Measurements from ENCODE around the gene LIMD2. TPM values are rescaled to one million over a fixed set of nuclear protein-coding genes. Genes with fewer than 3 reads are reported as not detected.

The LIMD2 gene
- total RNA-seq, 2 donors from 2014 or later = 2.7 to 5.6 TPM

DNA sequence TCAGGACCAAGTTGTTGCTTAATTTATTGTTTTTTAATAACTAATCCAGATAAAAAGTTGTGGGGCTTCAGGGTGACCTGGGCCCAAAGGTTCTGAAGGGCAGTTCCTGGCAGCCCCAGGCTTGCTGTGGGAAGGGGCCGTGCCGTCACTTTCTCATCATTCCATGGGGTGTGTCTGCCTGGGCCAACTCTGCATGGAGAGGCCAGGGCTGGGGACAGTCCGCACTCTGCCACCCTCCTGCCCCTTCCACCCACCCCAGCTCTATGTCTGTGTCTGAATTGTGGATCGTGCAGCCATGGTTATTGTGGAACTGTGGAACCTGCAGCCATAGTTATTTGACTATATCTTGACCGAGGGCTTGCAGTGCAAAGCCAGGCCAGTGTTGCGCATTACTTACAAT, 4.0 kb downstream of the LIMD2 start:
- TF ChIP-seq, protein P1, sequence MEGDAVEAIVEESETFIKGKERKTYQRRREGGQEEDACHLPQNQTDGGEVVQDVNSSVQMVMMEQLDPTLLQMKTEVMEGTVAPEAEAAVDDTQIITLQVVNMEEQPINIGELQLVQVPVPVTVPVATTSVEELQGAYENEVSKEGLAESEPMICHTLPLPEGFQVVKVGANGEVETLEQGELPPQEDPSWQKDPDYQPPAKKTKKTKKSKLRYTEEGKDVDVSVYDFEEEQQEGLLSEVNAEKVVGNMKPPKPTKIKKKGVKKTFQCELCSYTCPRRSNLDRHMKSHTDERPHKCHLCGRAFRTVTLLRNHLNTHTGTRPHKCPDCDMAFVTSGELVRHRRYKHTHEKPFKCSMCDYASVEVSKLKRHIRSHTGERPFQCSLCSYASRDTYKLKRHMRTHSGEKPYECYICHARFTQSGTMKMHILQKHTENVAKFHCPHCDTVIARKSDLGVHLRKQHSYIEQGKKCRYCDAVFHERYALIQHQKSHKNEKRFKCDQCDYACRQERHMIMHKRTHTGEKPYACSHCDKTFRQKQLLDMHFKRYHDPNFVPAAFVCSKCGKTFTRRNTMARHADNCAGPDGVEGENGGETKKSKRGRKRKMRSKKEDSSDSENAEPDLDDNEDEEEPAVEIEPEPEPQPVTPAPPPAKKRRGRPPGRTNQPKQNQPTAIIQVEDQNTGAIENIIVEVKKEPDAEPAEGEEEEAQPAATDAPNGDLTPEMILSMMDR (IDR thresholded peaks at IDR 0.05) = no peak
- peaks cover 0 to 29% of the 10 kb centered on the region in 2 donors for H3K4me1 ChIP-seq

DNA sequence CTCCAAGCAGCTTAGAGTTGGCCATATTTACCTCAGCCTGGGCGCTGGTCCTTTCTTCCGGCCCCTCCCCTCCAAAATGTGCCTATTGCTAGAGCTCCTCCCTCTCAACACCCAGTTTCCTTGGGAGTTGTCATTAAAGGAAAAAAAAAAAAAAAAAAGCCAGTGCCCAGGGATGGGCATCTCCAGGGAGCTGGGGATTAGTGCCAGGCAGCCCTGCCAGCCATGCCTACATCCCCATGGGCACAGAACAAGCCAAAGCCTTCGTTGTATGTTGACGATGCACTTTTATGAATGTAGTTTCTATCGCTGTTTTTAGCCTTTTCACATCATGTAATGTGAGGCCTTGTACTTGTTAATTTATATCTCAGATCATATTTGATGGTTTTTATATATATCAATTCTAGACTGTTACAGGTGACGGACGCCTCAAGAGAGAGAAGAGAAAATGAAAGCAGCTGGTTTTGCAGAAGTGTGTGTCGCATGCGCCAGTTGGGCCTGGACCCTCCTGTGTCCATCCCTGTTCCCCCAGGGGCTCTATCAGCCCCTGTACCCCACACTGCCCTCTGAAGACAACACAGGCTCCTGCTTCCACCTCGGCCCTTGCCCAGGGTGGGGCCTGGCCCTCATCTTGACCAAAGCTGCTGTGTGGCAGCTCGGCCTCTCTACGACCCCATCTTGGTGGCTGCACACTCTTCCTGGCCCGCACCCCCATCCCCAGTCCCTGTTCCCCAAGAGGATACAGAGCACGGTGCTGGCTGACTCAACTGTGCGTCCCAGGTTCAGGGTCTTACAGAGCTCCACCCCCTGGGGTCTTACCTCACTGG, 4.8 kb downstream of the LIMD2 start:
- DNase-seq (ENCODE audit: low spot score) = no peak
- Histone ChIP-seq H3K4me3 (no peak overlapping the region), H3K36me3 (peaks cover 45% of the 10 kb centered on the region), H3K4me1 (peaks cover 0 to 22% of the 10 kb centered on the region in 2 donors), H3K27me3 (no peaks in the 10 kb centered on the region), H3K9me3 (no peaks in the 10 kb centered on the region), H3K27ac (no peak overlapping the region)
- TF ChIP-seq, protein P1 (IDR thresholded peaks at IDR 0.05) = no peak

More for the DNA sequence above, 4.0 kb downstream of the LIMD2 start:
- H3K27me3 ChIP-seq = no peaks in the 10 kb centered on the region
- peaks cover 38% of the 10 kb centered on the region for H3K36me3 ChIP-seq
- no peak overlapping the region for H3K4me3 ChIP-seq
- no peaks in the 10 kb centered on the region for H3K9me3 ChIP-seq
- H3K27ac ChIP-seq = no peak overlapping the region
- no peak for DNase-seq (ENCODE audit: low spot score)

DNA sequence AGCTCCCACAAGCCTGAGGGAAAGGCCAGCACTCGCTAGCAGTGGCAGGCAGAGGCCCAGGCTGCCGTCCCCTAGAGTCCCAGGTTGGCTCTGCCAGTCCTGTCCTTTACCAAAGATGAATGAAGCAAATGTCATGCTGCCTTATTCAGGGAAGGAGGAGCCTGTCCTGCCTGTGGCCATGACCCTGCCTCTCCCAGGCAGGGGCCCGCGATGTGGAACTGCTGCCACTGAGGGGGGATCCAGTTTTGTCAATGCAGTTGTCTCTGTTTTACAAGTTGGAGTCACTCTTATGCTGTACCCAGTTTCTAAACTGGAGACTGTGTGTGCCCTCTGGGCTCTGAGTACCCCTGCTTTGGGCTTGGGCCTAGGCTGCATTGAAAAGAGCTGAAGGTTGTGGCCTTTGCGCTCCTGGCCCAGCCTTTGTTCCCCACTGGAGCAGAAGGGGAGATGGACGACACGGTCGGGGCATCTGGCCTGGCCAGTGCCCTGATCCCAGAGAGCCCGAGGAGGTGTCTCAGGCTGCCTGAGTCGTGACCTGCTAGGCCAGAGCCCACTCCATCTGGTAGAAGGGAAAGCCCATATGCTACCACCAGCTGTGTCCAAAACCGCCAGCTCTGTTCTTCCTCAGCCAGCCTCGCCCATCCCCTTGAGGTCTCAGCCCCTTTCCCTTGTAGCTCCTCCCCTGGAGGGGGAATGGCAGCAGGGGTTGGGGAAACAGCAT, 5.5 kb downstream of the LIMD2 start:
- DNase-seq (ENCODE audit: low spot score) = no peak
- Histone ChIP-seq H3K4me1 (peaks cover 0 to 22% of the 10 kb centered on the region in 2 donors), H3K9me3 (no peaks in the 10 kb centered on the region), H3K27ac (no peak overlapping the region), H3K36me3 (peaks cover 53% of the 10 kb centered on the region), H3K4me3 (no peak overlapping the region), H3K27me3 (no peaks in the 10 kb centered on the region)
- TF ChIP-seq, protein P1 (IDR thresholded peaks at IDR 0.05) = no peak

DNA sequence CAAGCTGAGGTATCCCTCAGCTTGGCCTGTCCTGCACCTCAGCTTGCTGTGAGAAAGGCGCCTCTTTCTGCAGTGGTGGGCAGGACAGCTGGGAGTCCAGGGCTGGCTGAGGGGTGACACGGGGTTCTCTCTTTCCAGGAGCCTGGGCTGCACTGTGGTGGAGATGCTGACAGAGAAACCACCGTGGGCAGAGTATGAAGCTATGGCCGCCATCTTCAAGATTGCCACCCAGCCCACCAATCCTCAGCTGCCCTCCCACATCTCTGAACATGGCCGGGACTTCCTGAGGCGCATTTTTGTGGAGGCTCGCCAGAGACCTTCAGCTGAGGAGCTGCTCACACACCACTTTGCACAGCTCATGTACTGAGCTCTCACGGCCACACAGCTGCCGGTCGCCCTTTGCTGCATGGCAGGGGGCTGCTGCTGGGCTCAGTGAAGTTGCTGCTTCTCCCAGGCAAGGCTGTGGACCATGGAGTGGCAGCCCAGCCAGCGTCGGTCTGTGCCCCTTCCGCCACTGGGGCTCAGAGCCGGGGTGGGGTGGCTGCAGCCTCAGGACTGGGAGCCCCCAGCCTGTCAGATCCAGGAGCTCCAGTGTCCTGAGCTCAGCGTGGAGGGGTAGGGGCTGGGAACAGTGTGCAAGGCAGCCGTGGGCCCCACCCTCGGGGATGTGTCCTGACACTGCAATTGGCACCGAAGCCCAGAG, 6.4 kb downstream of the LIMD2 start:
- peaks cover 61% of the 10 kb centered on the region for H3K36me3 ChIP-seq
- no peak overlapping the region for H3K27ac ChIP-seq
- DNase-seq (ENCODE audit: low spot score) = no peak

DNA sequence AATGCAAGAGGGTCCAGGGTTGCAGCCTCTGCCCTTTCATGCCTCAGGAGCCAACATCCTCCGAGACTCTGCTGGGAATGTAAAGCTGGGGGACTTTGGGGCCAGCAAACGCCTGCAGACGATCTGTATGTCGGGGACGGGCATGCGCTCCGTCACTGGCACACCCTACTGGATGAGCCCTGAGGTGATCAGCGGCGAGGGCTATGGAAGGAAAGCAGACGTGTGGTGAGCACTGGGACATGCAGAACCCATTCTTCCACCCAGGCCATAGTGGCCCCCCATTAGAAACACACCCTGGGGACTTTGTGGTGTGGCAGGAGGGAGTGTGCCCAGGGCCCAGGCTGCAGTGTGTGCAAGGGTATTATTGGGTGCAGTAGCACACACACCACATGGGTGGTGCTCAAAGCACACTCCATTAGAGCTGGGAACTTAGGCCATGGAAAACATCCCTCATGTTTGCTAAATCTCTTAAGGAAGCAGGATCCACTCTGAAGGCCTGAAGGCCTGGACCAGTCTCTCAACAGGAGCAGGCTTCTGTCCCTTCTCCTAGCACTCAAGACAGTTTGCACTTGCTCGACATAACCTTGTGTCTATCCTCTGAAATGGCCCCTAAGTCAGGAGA, 7.6 kb downstream of the LIMD2 start:
- no peaks in the 10 kb centered on the region for H3K27me3 ChIP-seq
- no peak overlapping the region for H3K27ac ChIP-seq
- TF ChIP-seq, protein P1 (IDR thresholded peaks at IDR 0.05) = no peak
- no peaks in the 10 kb centered on the region for H3K9me3 ChIP-seq
- H3K36me3 ChIP-seq = peaks cover 68% of the 10 kb centered on the region
- no peak overlapping the region for H3K4me3 ChIP-seq
- DNase-seq (ENCODE audit: low spot score) = no peak
- H3K4me1 ChIP-seq = peaks cover 0 to 2% of the 10 kb centered on the region in 2 donors

More for the DNA sequence above, 6.4 kb downstream of the LIMD2 start:
- Histone ChIP-seq H3K4me1 (peaks cover 0 to 14% of the 10 kb centered on the region in 2 donors), H3K4me3 (no peak overlapping the region), H3K9me3 (no peaks in the 10 kb centered on the region), H3K27me3 (no peaks in the 10 kb centered on the region)
- TF ChIP-seq, protein P1 (IDR thresholded peaks at IDR 0.05) = no peak
